Mesenchymal stem cell (in vitro differentiated cells and primary cell): Measurements from ENCODE around the gene RBFOX1.

Experiments
- DNase-seq: peaks from one replicate; pipeline ENCODE4 v3.0.0-alpha.2; 2013
- H2AFZ ChIP-seq: one replicate; pipeline ENCODE4 v1.6.1; 2013; ENCODE audit warnings: low read depth, mild to moderate bottlenecking, control low read depth, inconsistent platforms, low read length, moderate library complexity
- H2AK5ac ChIP-seq: 2 replicates; pipeline ENCODE4 v1.6.1; 2013; ENCODE audit warnings: low read length, moderate library complexity, mild to moderate bottlenecking, inconsistent platforms; ENCODE audit not compliant: severe bottlenecking
- H2BK120ac ChIP-seq: one replicate; pipeline ENCODE4 v1.6.1; 2013; ENCODE audit warnings: low read depth, mild to moderate bottlenecking, inconsistent platforms, low read length, moderate library complexity
- H2BK12ac ChIP-seq, 2 experiments: one replicate each; pipeline ENCODE4 v1.6.1; 2013; ENCODE audit warnings: inconsistent platforms in 2 of 2, low read length in 2 of 2, mild to moderate bottlenecking in 2 of 2, moderate library complexity in 2 of 2, control low read depth in 1 of 2
- H2BK15ac ChIP-seq: one replicate; pipeline ENCODE4 v1.6.1; 2013; ENCODE audit warnings: mild to moderate bottlenecking, low read depth, inconsistent platforms; ENCODE audit not compliant: poor library complexity, severe bottlenecking
- H2BK5ac ChIP-seq: 2 replicates; pipeline ENCODE4 v1.6.1; 2013; ENCODE audit warnings: low read depth, mild to moderate bottlenecking, low read length, control low read depth, inconsistent platforms; ENCODE audit not compliant: poor library complexity, severe bottlenecking
- H3K14ac ChIP-seq, 2 experiments: one replicate each; pipeline ENCODE4 v1.6.1; 2013; ENCODE audit warnings: inconsistent platforms in 2 of 2, low read length in 2 of 2, control low read depth in 1 of 2, mild to moderate bottlenecking in 1 of 2, moderate library complexity in 1 of 2
- H3K18ac ChIP-seq, 2 experiments: one replicate each; pipeline ENCODE4 v1.6.1; 2013; ENCODE audit warnings: inconsistent platforms in 2 of 2, low read length in 2 of 2, control low read depth in 1 of 2, low read depth in 1 of 2, mild to moderate bottlenecking in 1 of 2
- H3K23ac ChIP-seq, 2 experiments: one replicate each; pipeline ENCODE4 v1.6.1; 2013; ENCODE audit warnings: inconsistent platforms in 2 of 2, low read length in 2 of 2, mild to moderate bottlenecking in 2 of 2, moderate library complexity in 2 of 2, control low read depth in 1 of 2
- H3K27ac ChIP-seq: 2 replicates; pipeline ENCODE4 v1.5.1; 2013; ENCODE audit warnings: mild to moderate bottlenecking, moderate library complexity, low read length, control low read depth, inconsistent platforms; ENCODE audit not compliant: poor library complexity, severe bottlenecking
- H3K27me3 ChIP-seq, 2 experiments: 2 replicates each; pipeline versions ENCODE4 v1.6.1 to v1.7.0; 2013; ENCODE audit warnings: low read length in 2 of 2, mild to moderate bottlenecking in 2 of 2, moderate library complexity in 2 of 2, control low read depth in 1 of 2, inconsistent platforms in 1 of 2; ENCODE audit not compliant: control insufficient read depth in 1 of 2, insufficient read depth in 1 of 2
- H3K36me3 ChIP-seq, 2 experiments: 2 replicates each; pipeline versions ENCODE4 v1.6.1 to v1.7.0; 2013; ENCODE audit warnings: low read length in 2 of 2, control low read depth in 1 of 2, inconsistent platforms in 1 of 2, low read depth in 1 of 2, mild to moderate bottlenecking in 1 of 2; ENCODE audit not compliant: insufficient read depth in 2 of 2, control insufficient read depth in 1 of 2
- H3K4ac ChIP-seq, 2 experiments: one replicate each; pipeline ENCODE4 v1.6.1; 2013; ENCODE audit warnings: inconsistent platforms in 2 of 2, low read length in 2 of 2, mild to moderate bottlenecking in 2 of 2, moderate library complexity in 2 of 2, control low read depth in 1 of 2, low read depth in 1 of 2
- H3K4me1 ChIP-seq: 2 replicates; pipeline ENCODE4 v1.6.1; 2013; ENCODE audit warnings: low read depth, low read length, control low read depth; ENCODE audit not compliant: control insufficient read depth, insufficient read depth
- H3K4me2 ChIP-seq: 2 replicates; pipeline ENCODE4 v1.6.1; 2013; ENCODE audit warnings: low read length, mild to moderate bottlenecking, inconsistent platforms; ENCODE audit not compliant: poor library complexity, severe bottlenecking
- H3K4me3 ChIP-seq, 2 experiments: 2 replicates each; pipeline versions ENCODE4 v1.5.1 to v1.7.0; 2013; ENCODE audit warnings: low read length in 2 of 2, mild to moderate bottlenecking in 2 of 2, control low read depth in 1 of 2, low read depth in 1 of 2; ENCODE audit not compliant: insufficient read depth in 1 of 2
- H3K79me1 ChIP-seq: replicated peaks from 2 replicates; pipeline ENCODE4 v1.6.1; 2013; ENCODE audit warnings: mild to moderate bottlenecking, control low read depth, low read length, inconsistent platforms; ENCODE audit not compliant: poor library complexity, severe bottlenecking
- H3K9ac ChIP-seq: 2 replicates; pipeline ENCODE4 v1.7.0; 2013; ENCODE audit warnings: mild to moderate bottlenecking, low read length, moderate library complexity
- H3K9me3 ChIP-seq: 2 replicates; pipeline ENCODE4 v1.7.0; 2013; ENCODE audit warnings: mild to moderate bottlenecking, low read length; ENCODE audit not compliant: control insufficient read depth
- H4K8ac ChIP-seq: one replicate; pipeline ENCODE4 v1.6.1; 2013; ENCODE audit warnings: inconsistent platforms, mild to moderate bottlenecking, low read length, moderate library complexity
- H4K91ac ChIP-seq: one replicate; pipeline ENCODE4 v1.6.1; 2013; ENCODE audit warnings: mild to moderate bottlenecking, low read length, inconsistent platforms
- WGBS: methylation state at CpG from one replicate; pipeline ENCODE4 v1.1.7; 2013; ENCODE audit warnings: mixed read lengths; 5-methylcytosine and 5-hydroxymethylcytosine counted together

Gene RBFOX1

DNA sequence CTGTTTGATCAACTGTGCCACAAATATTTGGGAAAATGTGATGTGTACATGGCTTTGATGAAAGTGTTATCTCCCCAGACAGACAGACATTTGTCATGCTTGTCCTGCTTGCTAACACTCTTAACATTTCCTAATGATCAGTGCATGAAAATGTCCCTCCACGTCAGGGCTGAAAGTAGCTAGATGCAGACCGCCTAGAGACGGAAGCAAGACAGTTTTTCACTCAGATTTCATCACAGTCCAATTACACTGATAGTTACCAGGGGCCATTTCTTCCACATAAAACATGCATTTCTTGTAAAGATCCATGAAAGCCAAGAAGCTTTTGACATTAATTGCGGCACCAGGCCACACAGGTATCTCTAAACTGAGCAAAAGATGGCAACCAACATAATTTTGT is 347.7 kb downstream of the RBFOX1 start:
- Histone ChIP-seq H3K79me1 (no peaks in the 10 kb centered on the region), H3K4me3 (no peak overlapping the region), H2BK120ac (no peak overlapping the region), H2BK5ac (no peak overlapping the region), H3K27ac (no peak overlapping the region), H2BK15ac (no peak overlapping the region), H2AK5ac (no peak overlapping the region), H3K9ac (no peak overlapping the region), H3K4me2 (no peak overlapping the region), H3K27me3 (no peaks in the 10 kb centered on the region), H3K36me3 (no peaks in the 10 kb centered on the region), H4K91ac (no peak overlapping the region), H2BK12ac (no peak overlapping the region), H3K23ac (no peak overlapping the region), H3K14ac (no peak overlapping the region), H4K8ac (no peak overlapping the region), H2AFZ (no peak overlapping the region), H3K9me3 (no peaks in the 10 kb centered on the region), H3K4me1 (no peaks in the 10 kb centered on the region), H3K4ac (no peak overlapping the region), H3K18ac (no peak overlapping the region)
- no peak for DNase-seq
- WGBS, result 83% methylated on average over 3 of the region's 4 CpGs

DNA sequence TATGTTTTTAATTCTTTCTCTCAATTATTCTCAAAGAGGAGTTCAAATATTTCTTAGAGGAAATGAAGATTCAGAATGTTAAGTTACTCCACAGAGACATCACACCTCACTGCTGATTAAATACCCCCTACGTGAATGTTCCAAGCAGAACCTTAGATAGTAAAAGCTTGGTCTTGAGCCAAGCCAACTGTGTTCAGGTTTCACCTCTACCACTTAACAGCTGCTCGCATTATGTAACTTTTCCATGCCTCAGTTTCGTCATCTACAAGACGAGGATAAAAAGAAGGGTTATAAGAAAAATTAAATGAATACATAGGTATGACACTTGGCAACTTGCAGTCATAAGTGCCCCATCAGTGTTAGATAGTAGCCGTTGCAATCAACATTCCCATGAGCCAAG is 356.2 kb downstream of the RBFOX1 start:
- Histone ChIP-seq H3K4me1 (no peaks in the 10 kb centered on the region), H2BK12ac (no peak overlapping the region), H2BK5ac (no peak overlapping the region), H4K91ac (no peak overlapping the region), H2AK5ac (no peak overlapping the region), H3K14ac (no peak overlapping the region), H3K27me3 (no peaks in the 10 kb centered on the region), H2BK120ac (no peak overlapping the region), H3K18ac (no peak overlapping the region), H3K9me3 (no peaks in the 10 kb centered on the region), H2AFZ (no peak overlapping the region), H2BK15ac (no peak overlapping the region), H4K8ac (no peak overlapping the region), H3K9ac (no peak overlapping the region), H3K27ac (no peak overlapping the region), H3K36me3 (no peaks in the 10 kb centered on the region), H3K79me1 (no peaks in the 10 kb centered on the region), H3K4me2 (no peak overlapping the region), H3K23ac (no peak overlapping the region), H3K4me3 (no peak overlapping the region), H3K4ac (no peak overlapping the region)
- 21% methylated on average over 2 of the region's 5 CpGs for WGBS
- DNase-seq, result no peak

DNA sequence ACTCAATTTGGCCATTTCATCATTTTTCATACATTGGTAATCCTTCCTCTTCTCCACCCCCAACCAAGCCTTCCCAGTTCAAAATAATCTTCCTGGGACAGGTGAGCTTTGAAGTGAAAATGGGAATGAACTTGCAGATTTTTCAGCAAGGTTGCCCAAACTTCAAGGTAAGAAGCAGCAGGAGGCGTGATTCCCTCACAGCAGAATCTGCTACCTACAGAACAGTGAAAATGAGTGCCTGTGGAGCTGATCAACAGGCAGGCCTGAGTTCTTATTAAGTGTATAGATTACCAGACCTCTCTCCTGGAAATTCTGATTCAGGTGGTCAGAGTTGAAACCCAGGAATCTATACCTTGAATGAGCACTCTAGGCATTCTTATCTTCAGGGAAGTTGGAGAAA is 356.6 kb downstream of the RBFOX1 start:
- H2AFZ ChIP-seq, result no peak overlapping the region
- no peaks in the 10 kb centered on the region for H3K79me1 ChIP-seq
- H3K36me3 ChIP-seq, result no peaks in the 10 kb centered on the region
- H2BK15ac ChIP-seq, result no peak overlapping the region
- no peak overlapping the region for H3K23ac ChIP-seq
- H2BK12ac ChIP-seq, result no peak overlapping the region
- H2AK5ac ChIP-seq, result no peak overlapping the region
- H3K18ac ChIP-seq, result no peak overlapping the region
- H3K4ac ChIP-seq, result no peak overlapping the region
- no peaks in the 10 kb centered on the region for H3K27me3 ChIP-seq
- H3K4me3 ChIP-seq, result no peak overlapping the region
- no CpG with 5 or more reads among the region's 1 CpG for WGBS
- no peak overlapping the region for H3K14ac ChIP-seq
- no peaks in the 10 kb centered on the region for H3K4me1 ChIP-seq
- no peak overlapping the region for H3K4me2 ChIP-seq
- H2BK5ac ChIP-seq, result no peak overlapping the region
- no peak overlapping the region for H4K8ac ChIP-seq
- H4K91ac ChIP-seq, result no peak overlapping the region
- H3K9ac ChIP-seq, result no peak overlapping the region
- no peak overlapping the region for H3K27ac ChIP-seq
- no peaks in the 10 kb centered on the region for H3K9me3 ChIP-seq
- no peak overlapping the region for H2BK120ac ChIP-seq
- DNase-seq, result no peak

DNA sequence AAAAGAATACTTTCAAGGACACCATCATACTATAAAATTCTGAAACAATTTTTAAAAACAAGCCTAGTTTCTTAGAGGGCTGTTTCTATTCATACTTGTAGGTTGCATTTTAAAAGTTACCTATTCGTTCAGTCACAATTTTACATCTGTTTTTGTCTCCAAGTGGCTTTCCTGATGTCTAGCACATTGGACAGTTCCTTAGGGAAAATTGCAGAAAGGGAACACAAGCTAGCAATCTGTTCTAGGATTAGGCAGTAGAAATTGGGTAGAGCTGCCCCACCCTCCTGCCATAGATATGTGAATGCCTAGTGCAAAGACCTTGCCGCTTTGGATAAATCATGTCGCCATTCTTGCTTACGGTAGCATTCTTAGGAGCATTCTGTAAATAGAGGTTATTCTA is 358.9 kb downstream of the RBFOX1 start:
- Histone ChIP-seq H3K27me3 (no peaks in the 10 kb centered on the region), H2AFZ (no peak overlapping the region), H4K91ac (no peak overlapping the region), H4K8ac (no peak overlapping the region), H3K18ac (no peak overlapping the region), H2BK5ac (no peak overlapping the region), H3K9me3 (no peaks in the 10 kb centered on the region), H3K36me3 (no peaks in the 10 kb centered on the region), H2AK5ac (no peak overlapping the region), H3K9ac (no peak overlapping the region), H2BK120ac (no peak overlapping the region), H3K4me3 (no peak overlapping the region), H3K4ac (no peak overlapping the region), H3K14ac (no peak overlapping the region), H3K23ac (no peak overlapping the region), H3K79me1 (no peaks in the 10 kb centered on the region), H3K27ac (no peak overlapping the region), H2BK15ac (no peak overlapping the region), H3K4me2 (no peak overlapping the region), H3K4me1 (no peaks in the 10 kb centered on the region), H2BK12ac (no peak overlapping the region)
- DNase-seq, result no peak
- WGBS, result 93% methylated on average over 4 of the region's 4 CpGs
